NCI-H2196 treated with DMSO at 0.1 percent for 48 hours (cell line): ENCODE results near the gene MYCBP2.

Experiments
- DNase-seq: peaks from one replicate; lab custom pipeline; 2025; ENCODE audit not compliant: unreplicated experiment; lab: John Stamatoyannopoulos, UW

Gene MYCBP2

DNA sequence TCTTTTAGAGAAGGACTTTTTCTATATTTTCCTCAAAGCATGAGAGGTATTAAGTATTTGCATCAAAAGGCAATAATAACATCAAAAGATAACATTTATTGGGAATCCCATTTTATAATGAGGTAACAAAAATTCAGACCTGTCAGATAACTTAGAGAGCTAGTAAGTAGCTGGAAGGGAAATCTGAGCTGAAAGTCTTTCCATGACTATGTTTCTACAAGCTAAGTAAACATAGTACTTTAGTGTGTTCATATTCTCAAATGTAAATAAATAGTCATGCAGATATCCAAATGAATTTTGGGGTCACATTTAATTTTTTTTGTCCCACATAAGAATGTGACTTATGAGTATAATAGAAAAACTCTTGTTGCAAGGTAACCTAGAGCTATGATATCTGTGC lies 212.6 kb downstream of the MYCBP2 start:
- DNase-seq: no peak

DNA sequence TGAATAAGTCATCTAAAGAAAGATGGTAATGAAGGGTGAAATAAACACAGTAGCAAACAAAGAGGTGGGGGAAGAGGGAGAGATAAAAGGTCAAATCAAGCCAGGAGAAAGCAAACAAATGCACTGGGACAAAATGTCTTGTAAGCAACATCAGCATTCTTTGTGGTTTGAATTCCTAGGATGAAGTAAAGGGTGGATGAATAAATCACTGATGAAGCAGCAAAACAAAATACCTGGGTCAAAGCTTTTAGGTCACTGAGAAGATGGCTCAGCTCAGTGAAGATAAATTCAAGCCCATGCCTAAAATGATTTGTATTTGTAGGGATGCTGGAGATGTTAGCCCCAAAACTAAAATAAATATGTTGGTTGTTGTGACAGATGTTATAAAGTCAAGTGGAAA lies 213.4 kb downstream of the MYCBP2 start:
- no peak for DNase-seq

DNA sequence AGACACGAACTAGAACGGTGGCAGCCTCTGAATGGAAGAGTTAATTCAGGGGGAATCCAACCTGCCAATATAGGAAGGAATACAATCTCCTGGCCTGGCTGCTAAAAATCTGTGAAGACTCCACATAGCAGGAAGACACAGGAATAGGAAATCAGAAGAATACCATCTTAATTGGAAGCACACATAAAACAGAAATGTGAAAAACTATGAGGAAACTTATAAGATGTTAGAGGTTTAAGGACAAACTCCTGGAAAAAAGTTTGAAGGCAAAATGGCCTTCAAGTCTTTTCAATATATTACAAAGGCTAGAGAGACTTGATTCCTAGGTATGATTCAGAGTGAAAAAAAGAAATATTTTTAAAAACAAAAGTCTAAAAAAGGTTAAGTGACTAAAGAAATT lies 221.8 kb downstream of the MYCBP2 start:
- DNase-seq: no peak

DNA sequence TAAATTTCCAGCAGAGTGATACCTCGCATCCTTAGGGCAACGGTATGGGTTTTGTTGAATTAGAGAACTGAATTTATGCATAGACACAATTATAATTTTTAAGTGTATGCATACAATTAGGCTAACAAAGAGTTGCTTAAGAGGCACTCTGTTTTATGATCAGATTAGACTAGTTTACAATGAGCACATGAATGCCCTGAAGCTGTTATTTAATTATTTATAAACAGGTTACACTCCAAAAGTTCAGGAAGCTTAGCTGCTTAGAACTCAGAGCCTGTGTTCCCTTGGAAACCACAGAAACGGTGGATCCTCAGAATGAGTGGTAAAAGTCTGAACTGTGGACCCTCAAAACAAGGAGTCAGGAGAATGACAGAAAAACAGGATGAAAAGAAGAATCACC lies 227.5 kb downstream of the MYCBP2 start:
- DNase-seq: no peak

DNA sequence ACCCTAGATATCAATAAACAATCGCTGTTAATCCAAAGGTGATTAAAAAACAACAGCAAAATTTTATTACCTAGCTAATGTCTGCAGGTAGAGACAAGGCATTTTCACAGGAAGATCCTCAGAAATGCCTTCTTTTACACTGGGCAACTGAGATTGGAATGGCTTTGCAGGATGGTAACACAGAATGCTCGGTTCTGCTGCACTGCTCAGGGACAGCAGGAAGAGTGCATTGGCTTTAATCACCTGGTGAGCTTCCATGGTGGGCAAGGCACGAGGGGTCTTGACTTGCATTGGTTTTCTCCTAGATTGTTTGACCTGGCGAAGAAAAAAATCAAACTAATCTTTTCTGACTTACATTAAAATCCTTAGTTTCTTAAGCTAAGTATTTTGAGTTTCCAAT lies 231.6 kb downstream of the MYCBP2 start:
- DNase-seq: no peak

DNA sequence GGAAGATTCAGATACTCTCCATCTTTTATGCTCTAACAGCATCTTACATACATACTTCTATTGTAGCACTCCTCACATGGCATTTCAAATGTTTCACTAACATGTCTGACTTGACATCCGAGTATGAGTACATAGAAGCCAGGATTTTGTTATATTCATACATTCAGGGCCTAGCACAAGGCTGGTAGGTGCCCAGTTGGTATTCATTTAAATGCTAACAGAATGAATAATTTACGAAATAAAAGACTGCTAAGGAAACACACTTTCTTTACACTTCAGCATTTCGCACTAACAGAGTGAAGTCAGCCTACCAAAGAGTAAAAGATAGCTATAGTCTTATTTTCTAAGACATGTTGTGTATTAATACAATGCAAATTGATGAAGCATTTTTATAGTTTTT lies 232.1 kb downstream of the MYCBP2 start:
- DNase-seq: no peak

DNA sequence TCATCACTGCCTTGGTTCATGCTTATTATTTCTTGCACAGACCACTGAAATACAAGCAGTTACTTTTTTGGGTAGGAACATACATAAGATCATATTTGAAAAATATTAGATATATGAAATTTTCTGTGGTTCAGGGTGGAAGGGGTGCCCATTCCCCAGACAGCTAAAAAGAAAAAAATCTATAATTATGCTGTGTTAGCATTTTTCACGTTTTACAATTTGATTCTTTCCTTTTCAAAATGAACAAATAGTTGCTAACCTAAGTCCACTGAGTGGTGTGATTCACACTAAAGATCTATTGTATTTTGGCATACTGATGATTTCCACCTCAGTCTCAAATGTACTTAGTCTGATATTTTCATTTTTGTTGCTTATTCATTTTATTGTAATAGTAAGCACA lies 233.2 kb downstream of the MYCBP2 start:
- DNase-seq: no peak

DNA sequence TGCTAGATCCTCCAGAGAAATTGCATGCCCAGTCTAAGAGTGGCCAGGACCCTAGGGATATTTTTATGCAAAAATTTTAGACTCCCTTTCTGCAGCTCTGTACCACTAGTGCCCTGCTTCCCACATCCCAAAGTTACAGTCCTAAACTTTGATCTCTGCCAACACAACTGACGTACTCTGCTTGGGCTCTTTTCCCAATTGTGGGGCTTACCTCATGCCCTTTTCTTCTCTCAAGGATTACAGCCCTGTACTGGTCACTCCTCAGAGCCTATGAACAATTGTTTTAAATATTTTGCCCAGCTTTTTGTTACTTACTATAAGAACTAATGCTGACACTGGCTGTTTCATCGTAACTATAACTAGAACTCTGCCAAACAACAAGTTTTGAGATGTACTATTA lies 242.1 kb downstream of the MYCBP2 start:
- DNase-seq: no peak

DNA sequence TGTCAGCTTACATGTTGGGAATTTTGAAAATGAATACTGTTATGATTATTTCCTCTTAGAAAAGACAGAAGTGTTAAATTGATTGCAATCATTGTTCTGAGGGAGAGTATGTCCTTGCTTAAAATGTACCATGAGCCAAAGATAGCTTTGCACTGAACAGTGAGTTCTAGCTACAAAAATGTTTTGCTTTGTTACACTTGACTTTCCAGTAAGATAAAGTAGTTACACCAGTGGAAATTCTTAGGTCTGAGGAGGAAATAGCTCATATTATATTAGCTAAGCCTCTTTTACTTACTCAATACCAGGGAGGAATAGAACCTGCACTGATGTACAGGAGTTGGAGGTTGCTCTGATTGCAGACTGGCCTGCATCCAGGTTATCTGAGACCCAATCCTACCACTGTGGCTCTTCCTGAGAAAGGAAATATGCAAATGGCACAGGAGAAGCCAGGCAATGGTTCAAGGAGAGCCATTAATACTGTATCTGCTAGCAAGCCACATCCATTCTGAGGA lies 246.9 kb downstream of the MYCBP2 start:
- DNase-seq: no peak

DNA sequence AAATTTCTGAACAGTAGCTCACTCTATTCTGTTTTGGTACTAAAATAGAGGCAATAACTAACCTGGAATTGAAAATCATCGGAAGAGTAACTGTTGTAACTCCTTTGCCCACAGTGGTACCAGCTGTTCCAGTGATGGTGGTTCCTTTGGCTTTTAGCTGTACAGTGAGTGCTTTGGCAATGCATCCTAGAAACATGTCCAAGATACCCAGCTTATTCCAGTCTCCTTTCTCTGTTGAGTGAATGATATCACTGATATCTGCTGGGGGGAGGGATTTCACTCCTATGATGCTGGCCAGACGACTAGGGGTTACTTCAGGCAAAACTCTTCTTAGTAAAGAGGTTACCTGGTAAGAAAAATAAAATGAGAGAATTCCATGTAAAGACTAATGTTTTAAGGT lies 259.4 kb downstream of the MYCBP2 start:
- no peak for DNase-seq

DNA sequence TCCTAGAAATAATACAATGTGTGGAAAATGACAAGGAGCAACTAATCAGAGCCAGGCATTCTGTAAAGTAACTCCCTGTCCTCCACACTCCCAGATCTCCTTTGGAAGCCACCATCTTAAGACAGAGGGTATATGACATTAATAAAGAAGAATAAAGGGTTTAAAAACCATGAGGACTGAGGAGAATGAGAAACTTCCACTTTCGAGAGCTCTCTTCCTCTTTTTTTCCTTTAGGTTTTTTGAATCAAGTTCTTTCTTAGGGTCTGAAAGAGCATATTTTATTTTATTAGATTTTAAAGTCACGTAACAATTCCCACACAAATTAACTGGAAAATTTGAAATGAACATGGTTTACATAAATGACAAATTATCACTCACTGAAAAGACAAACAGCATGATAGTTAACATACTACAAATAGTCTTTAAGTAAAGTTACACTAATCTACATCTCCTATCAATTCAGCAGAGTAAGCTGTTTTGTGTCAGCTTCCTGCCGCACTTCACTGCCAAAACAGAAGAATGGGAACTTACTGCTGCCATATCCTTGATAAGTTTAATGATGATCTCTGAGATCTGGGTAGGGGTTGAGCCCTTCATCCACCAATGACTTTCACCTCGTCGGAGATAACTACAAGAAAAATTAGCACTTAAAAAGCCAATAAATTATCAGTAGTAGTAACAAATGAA lies 261.3 kb downstream of the MYCBP2 start:
- no peak for DNase-seq

DNA sequence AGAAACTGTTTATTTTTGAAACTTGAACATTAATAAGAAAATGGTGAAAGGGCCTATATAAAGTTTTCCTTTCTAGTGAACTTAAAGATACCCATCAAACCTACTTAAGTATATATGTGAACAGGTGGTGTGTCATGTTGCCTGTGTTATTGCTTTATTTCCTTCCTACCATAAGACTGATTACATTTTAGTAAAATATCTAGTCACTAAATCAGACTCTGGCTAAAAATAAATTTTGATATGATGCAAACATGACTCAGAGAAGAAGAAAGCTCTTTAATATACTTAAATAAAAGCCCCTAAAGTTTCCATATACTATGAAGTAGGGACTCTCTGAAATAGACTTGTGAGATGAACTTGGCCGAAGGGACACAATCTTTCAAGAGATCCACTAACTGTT lies 264.8 kb downstream of the MYCBP2 start:
- no peak for DNase-seq

DNA sequence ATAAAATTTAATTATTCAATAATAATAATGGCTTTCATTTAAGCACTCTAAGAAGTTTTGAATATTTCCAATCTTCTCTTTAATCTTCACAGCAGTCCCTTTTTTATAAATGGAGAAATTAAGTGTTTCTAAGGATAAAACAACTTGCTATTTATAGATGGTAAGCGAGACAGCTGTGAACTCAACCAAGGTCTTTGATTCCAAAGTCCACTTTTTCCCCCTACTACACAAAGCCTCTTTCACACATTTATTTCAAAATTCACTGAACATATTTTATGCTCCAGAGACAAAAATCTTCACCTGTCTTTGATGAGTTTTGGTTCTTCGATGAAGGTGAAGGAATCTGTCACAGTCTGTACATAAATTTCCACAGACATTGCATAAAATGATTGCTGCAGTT lies 265.5 kb downstream of the MYCBP2 start:
- DNase-seq: no peak

DNA sequence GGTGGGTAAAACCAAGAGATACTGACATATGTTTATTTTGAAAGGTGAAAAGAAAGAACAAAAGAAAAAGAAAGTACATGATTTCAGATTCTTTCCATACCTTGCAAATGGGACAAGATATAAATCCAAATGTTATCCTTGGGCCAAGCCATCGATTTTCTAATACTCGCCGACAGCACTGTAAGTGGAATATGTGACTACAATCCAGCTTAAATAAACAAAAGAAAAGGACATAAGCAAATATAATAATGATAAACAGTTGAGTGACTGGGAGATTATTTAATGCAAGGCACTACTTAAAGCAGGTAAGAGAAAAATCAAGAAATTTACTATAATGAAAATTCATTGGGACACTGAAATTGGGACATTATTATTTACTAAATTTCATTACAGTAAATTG lies 270.0 kb downstream of the MYCBP2 start:
- no peak for DNase-seq

DNA sequence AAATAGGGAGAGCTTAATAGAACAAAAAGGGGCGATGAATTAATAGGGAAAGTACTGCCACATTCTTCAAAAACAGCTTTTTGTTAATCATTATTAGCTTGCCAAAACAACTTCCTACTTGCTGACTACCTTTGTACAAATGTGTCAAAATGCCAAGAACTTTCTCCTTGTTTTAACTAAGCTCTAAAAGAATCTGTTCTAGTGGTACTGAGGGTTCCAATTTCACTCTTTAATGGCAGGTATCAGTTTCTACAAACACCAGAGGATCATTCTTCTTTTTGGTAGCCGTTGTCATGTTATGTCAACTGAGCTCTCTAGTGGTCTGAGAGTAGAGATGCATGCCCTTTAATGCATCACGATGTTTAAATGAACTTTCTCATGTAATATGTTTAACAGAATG lies 270.5 kb downstream of the MYCBP2 start:
- no peak for DNase-seq

DNA sequence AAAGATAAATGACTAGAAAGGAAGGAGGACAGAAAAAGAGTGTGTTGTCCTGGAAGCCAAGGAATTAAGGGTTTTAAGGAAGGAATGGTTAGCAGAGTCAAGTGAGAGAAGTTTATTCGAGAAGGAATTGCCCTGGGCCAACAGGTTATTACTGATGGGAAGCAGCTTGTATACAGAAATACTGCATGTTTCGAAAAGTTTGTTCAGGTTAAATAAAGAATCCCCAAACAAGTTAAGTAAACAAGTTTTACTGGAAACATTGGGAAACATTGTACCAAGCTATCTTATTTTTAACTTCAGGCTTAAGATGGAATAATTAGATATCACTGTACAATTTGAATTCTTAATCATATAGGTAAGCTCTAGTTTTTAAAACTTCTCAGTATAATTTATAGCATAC lies 271.7 kb downstream of the MYCBP2 start:
- no peak for DNase-seq

DNA sequence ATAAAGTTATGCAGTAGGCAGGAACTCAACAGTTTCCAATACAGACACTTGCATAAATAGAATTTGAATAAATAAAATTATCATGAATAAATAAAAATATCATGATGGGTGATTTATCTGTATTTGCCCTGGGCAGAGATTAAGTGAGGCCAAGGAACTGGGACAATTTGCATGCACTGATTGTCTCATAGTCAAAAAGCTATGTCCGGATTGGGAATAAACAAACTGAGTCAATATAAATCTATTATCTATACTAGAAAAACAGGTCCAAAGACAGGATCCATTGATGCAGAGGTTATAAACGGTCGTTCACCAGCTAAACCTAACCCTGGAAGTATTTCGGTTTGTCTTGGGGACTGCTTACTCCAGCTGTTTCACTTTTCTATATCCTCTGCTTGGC lies 273.7 kb downstream of the MYCBP2 start:
- no peak for DNase-seq

DNA sequence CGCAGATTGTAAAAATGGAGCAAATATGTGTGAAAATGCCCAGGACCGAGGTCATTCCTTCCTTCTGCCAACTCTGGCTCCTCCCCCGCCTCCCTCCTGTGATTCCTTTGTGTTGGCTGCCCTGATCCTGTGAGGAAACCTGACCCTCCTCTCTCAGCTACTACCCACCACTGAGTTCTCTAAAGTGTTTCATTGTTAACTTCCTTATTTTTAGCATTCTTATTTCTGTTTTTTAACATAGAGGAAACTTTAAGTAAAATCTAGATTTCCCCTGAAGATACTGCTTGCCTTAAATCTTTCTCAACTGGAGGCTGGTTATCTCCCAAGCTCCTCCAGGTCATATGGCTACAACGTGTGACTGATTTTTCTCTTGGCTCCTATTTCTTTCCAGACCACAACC lies 278.2 kb downstream of the MYCBP2 start:
- no peak for DNase-seq

DNA sequence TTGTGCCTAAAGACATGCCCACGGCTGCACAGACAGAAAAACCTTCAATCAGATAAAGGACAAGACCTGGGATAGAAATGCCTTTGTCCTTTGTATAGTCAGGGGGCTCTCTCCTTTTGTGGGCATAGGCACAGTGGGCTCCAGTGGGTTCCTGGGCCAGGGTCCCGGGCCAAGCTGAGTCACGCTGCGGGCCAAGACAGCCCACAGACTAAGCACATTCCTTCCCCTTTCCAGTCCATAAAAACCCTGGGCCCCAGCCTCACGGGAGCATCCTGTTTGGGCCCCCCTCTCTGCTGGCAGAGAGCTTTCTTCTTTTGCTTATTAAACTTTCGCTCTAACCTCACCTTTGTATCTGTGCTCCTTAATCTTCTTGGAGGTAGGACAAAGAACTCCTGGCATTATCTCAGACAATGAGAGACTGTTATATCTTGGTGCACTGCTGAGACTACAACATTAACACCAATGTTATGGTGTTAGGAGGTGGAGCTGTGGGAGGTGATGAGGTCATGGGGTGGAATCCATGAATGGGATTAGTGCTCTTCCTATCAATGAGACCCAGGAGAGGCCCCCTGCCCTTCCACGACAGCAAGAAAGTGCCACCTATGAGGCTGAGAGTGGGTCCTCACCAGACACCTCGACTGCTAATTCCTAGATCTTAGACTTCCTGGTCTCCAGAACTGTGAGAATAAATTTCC lies 279.1 kb downstream of the MYCBP2 start:
- no peak for DNase-seq

DNA sequence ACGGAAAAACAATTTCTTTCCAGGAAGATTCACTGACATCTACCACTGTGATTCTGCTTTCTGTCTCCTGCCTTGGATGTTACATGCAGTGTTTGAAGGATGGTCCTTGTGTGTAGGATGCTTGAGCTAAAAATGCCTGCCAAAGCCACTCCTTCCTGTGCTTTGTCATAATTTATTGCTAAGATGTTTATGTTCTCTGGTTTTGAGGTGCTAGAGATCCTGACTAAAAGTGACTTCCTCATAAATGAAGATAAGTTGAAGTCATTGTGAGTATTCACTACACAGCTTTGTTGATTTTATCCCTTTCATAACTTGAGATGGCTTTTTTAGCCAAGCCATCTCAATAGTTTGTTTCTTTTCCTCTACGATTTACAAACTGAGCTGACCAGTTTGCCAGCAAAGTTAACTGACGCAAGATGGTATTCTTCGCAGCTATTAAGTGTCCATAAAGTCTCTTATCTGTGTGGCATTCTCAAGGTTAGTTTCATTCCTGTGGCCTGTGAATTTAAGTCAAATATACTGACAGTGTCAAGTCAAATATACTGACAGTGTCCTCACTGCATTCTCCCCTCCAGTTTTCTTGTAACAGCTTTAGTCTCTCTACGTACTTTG lies 284.2 kb downstream of the MYCBP2 start:
- no peak for DNase-seq

DNA sequence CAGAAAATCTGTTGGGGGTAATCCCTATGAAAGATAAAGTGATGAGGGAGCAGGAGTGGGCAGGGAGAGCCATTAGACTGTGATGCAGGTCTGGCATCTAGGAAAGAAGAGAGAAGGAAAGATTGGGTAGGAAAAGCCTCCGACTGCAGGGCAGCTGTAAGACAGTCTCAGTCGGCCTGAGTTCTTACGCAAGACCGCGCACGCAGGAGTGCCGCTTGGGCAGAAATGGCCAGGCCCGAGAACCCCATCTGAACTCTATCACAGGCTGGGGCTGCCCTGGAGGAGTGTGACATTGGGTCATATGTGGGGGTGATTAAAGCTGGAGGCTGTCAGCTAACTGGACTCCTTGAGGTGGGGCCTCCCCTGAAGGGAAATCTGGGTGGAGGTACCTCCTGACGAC lies 286.1 kb downstream of the MYCBP2 start:
- DNase-seq: no peak

DNA sequence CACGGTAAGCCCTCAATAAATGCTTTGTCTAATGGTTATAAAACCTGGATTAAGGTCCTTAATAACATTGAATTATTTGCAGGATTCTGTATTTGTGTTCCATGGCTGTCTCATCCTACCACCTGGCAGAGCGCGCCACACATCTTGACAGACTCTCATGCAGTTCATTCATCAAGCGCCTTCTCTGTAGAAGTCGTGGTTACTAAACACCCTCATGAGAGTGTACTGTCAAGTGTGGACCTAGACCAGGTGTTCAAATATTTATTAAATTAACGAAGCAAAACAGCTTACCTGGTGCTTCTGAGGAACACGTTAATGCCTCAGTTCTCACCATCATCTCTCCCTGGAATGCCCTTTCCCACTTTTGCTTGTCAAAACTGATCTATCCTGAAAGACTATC lies 286.8 kb downstream of the MYCBP2 start:
- DNase-seq: no peak
